Neural cell (in vitro differentiated cells): ENCODE results near the gene PPP2R3A. TPM values are rescaled to one million over a fixed set of nuclear protein-coding genes. Genes with fewer than 3 reads are reported as not detected.

Experiments used
- H2AFZ ChIP-seq: fragments of 200-600, 300-800 bp; sonication (generic), shearing (Covaris generic); 2 replicates; pipeline ENCODE4 v1.6.0; 2014; ENCODE audit warnings: low read depth, mild to moderate bottlenecking, antibody characterized with exemption, low read length, moderate library complexity
- H3F3A ChIP-seq: fragments of 200-600 bp; shearing (Covaris generic); 2 replicates; pipeline ENCODE4 v1.6.1; 2016; ENCODE audit warnings: mild to moderate bottlenecking, moderate library complexity, mixed read lengths, antibody characterized with exemption, low read length; ENCODE audit not compliant: insufficient read depth, poor library complexity, severe bottlenecking
- H3K27ac ChIP-seq: fragments of 200-600, 300-800 bp; sonication (generic), shearing (Covaris generic); 2 replicates; pipeline ENCODE4 v1.5.1; 2014; ENCODE audit warnings: mild to moderate bottlenecking, low read length, moderate library complexity
- H3K27me3 ChIP-seq: fragments of 300-800, 200-600 bp; sonication (generic), shearing (Covaris generic); 2 replicates; pipeline ENCODE4 v1.6.0; 2014; ENCODE audit warnings: mild to moderate bottlenecking, low read depth, low read length, moderate library complexity; ENCODE audit not compliant: insufficient read depth
- H3K36me3 ChIP-seq: fragments of 300-800, 200-600 bp; sonication (generic), shearing (Covaris generic); 2 replicates; pipeline ENCODE4 v1.5.1; 2014; ENCODE audit warnings: mild to moderate bottlenecking, antibody characterized with exemption, low read length, moderate library complexity; ENCODE audit not compliant: insufficient read depth
- H3K4me2 ChIP-seq: fragments of 300-800, 200-600 bp; sonication (generic), shearing (Covaris generic); 2 replicates; pipeline ENCODE4 v1.6.0; 2014; ENCODE audit warnings: mild to moderate bottlenecking, low read length
- H3K4me3 ChIP-seq: fragments of 300-800, 200-600 bp; sonication (generic), shearing (Covaris generic); 2 replicates; pipeline ENCODE4 v1.5.1; 2014; ENCODE audit warnings: mild to moderate bottlenecking, low read length, moderate library complexity
- H3K79me2 ChIP-seq: fragments of 200-600 bp; shearing (Covaris generic); replicated peaks from 2 replicates; pipeline ENCODE4 v1.6.0; 2014; ENCODE audit warnings: mild to moderate bottlenecking, low read length, moderate library complexity; ENCODE audit not compliant: insufficient read depth
- H3K9ac ChIP-seq: fragments of 300-800, 200-600 bp; sonication (generic), shearing (Covaris generic); 2 replicates; pipeline ENCODE4 v1.6.1; 2016; ENCODE audit warnings: mild to moderate bottlenecking, low read length, mixed read lengths
- H3K9me2 ChIP-seq: fragments of 200-600 bp; shearing (Covaris generic); 2 replicates; pipeline ENCODE4 v1.6.1; 2016; ENCODE audit warnings: mild to moderate bottlenecking, low read length, mixed read lengths; ENCODE audit not compliant: insufficient read depth
- H3K9me3 ChIP-seq: fragments of 200-600, 300-800 bp; sonication (generic), shearing (Covaris generic); 2 replicates; pipeline ENCODE4 v1.6.1; 2016; ENCODE audit warnings: mild to moderate bottlenecking, mixed run types, low read length, moderate library complexity, mixed read lengths
- H4K20me1 ChIP-seq: fragments of 200-600 bp; shearing (Covaris generic); 2 replicates; pipeline ENCODE4 v1.6.1; 2016; ENCODE audit warnings: mild to moderate bottlenecking, mixed run types; ENCODE audit not compliant: insufficient read depth
- EP300 ChIP-seq: fragments of 450-650 bp; conservative IDR thresholded peaks from 2 replicates; pipeline ENCODE4 v1.6.1; 2014; ENCODE audit warnings: antibody characterized with exemption, mild to moderate bottlenecking, moderate library complexity; ENCODE audit not compliant: poor library complexity, severe bottlenecking
- EZH2 ChIP-seq: fragments of 200-600, 300-800 bp; shearing (Covaris generic), sonication (generic); IDR thresholded peaks from 2 replicates; pipeline ENCODE4 v1.6.1; 2014; ENCODE audit warnings: antibody characterized with exemption, low read length, borderline replicate concordance, mild to moderate bottlenecking; ENCODE audit not compliant: insufficient read depth, poor library complexity, severe bottlenecking
- MXI1 ChIP-seq: fragments of 450-650 bp; conservative IDR thresholded peaks from 2 replicates; pipeline ENCODE4 v1.6.1; 2014; ENCODE audit warnings: antibody characterized with exemption, mild to moderate bottlenecking; ENCODE audit not compliant: poor library complexity, severe bottlenecking
- POLR2AphosphoS5 ChIP-seq: IDR thresholded peaks from 2 replicates; pipeline ENCODE4 v1.6.1; 2012
- RAD21 ChIP-seq: fragments of 450-650 bp; conservative IDR thresholded peaks from 2 replicates; pipeline ENCODE4 v1.6.1; 2014; ENCODE audit warnings: antibody characterized with exemption, mild to moderate bottlenecking, moderate library complexity
- SMC3 ChIP-seq: fragments of 450-650 bp; conservative IDR thresholded peaks from 2 replicates; pipeline ENCODE4 v1.6.1; 2014; ENCODE audit warnings: antibody characterized with exemption, mild to moderate bottlenecking, moderate library complexity; ENCODE audit not compliant: poor library complexity
- TAF1 ChIP-seq: IDR thresholded peaks from 2 replicates; pipeline ENCODE4 v1.6.1; 2012; ENCODE audit warnings: low read depth
- polyA plus RNA-seq: library from polyadenylated mRNA; depleted of rRNA; stranded (reverse); fragments of >200 nt; gene quantifications from 2 replicates; pipeline ENCODE4 v1.2.3, GENCODE V29; 2014
- TF ChIP-seq, protein P1 (sequence below): fragments of 450-650 bp; IDR thresholded peaks from 2 replicates; pipeline ENCODE4 v1.5.1; 2014; ENCODE audit warnings: antibody characterized with exemption, mild to moderate bottlenecking, moderate library complexity; ENCODE audit not compliant: poor library complexity, severe bottlenecking
- TF ChIP-seq, protein P2 (sequence below): IDR thresholded peaks from 2 replicates; pipeline ENCODE4 v1.6.1; 2012; ENCODE audit warnings: borderline replicate concordance

The PPP2R3A gene
- polyA plus RNA-seq, 1 donor from 2014 or later = 17.9 TPM

DNA sequence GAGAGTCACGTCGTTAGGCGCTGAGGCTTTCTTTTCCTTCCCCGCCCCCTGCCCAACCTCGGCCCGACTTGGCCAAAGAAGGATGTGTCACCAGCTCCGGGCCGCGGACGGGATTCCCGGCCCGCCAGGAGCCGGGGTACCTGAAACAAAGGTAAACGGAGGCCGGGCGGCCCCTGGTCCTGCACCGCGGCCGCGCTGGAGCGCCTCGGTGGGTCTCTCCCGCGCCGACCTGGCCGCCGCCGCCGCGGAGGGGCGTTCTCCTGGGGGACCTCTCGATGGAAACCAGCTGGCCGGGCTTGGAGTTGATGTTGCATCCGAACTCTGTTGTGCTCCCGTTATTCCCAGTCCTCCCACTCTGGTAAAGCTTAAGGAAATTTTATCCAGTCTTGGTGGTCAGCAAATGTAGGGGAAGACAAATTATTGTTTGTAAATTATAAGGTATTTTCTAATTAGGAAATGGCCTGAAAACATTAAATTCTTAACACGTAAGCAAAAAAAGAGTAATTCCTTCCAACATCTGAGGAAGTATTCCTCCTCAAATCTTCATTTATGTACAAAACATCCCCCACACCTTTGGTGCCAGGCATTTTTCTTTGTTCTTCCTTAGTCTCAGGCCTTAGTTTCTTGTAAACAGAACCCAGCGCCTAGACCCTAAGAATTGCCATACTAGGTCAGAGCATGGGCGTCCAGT, 888 bp downstream of the PPP2R3A start:
- Histone ChIP-seq H3F3A (peaks cover 8% of the 10 kb centered on the region), H4K20me1 (no peaks in the 10 kb centered on the region), H3K27ac (peak overlapping the region; percentile 50), H3K4me2 (peak overlapping the region; percentile 66), H3K9me3 (no peaks in the 10 kb centered on the region), H3K9ac (peak overlapping the region; percentile 86), H3K79me2 (peaks cover 44% of the 10 kb centered on the region), H3K36me3 (no peaks in the 10 kb centered on the region), H3K4me3 (peak overlapping the region; percentile 92), H3K9me2 (no peaks in the 10 kb centered on the region), H2AFZ (peak overlapping the region; percentile 82), H3K27me3 (no peaks in the 10 kb centered on the region)
- no peak for TF ChIP-seq EP300
- no peak for TF ChIP-seq SMC3
- TF ChIP-seq MXI1 = no peak
- TF ChIP-seq, protein P1, sequence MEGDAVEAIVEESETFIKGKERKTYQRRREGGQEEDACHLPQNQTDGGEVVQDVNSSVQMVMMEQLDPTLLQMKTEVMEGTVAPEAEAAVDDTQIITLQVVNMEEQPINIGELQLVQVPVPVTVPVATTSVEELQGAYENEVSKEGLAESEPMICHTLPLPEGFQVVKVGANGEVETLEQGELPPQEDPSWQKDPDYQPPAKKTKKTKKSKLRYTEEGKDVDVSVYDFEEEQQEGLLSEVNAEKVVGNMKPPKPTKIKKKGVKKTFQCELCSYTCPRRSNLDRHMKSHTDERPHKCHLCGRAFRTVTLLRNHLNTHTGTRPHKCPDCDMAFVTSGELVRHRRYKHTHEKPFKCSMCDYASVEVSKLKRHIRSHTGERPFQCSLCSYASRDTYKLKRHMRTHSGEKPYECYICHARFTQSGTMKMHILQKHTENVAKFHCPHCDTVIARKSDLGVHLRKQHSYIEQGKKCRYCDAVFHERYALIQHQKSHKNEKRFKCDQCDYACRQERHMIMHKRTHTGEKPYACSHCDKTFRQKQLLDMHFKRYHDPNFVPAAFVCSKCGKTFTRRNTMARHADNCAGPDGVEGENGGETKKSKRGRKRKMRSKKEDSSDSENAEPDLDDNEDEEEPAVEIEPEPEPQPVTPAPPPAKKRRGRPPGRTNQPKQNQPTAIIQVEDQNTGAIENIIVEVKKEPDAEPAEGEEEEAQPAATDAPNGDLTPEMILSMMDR = peak; percentile 46
- TF ChIP-seq RAD21 = no peak
- TF ChIP-seq TAF1 = peak; percentile 18
- TF ChIP-seq, protein P2, sequence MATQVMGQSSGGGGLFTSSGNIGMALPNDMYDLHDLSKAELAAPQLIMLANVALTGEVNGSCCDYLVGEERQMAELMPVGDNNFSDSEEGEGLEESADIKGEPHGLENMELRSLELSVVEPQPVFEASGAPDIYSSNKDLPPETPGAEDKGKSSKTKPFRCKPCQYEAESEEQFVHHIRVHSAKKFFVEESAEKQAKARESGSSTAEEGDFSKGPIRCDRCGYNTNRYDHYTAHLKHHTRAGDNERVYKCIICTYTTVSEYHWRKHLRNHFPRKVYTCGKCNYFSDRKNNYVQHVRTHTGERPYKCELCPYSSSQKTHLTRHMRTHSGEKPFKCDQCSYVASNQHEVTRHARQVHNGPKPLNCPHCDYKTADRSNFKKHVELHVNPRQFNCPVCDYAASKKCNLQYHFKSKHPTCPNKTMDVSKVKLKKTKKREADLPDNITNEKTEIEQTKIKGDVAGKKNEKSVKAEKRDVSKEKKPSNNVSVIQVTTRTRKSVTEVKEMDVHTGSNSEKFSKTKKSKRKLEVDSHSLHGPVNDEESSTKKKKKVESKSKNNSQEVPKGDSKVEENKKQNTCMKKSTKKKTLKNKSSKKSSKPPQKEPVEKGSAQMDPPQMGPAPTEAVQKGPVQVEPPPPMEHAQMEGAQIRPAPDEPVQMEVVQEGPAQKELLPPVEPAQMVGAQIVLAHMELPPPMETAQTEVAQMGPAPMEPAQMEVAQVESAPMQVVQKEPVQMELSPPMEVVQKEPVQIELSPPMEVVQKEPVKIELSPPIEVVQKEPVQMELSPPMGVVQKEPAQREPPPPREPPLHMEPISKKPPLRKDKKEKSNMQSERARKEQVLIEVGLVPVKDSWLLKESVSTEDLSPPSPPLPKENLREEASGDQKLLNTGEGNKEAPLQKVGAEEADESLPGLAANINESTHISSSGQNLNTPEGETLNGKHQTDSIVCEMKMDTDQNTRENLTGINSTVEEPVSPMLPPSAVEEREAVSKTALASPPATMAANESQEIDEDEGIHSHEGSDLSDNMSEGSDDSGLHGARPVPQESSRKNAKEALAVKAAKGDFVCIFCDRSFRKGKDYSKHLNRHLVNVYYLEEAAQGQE = peak; percentile 21
- TF ChIP-seq POLR2AphosphoS5 = peak; percentile 3
- TF ChIP-seq EZH2 = no peak

DNA sequence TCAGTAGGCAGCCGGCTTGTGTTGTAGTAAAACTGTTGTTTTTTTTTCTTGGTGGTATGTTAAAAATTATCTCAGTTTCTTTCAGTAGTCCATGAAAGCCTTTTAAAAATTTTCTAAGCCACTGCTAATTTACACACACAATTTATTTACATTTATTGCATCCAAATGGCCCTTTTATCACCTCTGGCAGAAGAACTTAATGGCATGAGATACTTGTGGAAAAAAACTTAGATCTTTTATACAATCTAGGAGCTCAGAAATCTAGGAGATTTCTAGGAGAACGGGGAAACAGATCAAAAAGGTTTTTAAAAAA, 1.4 kb downstream of the PPP2R3A start:
- TF ChIP-seq EZH2 = no peak
- TF ChIP-seq, protein P2 = no peak
- TF ChIP-seq EP300 = no peak
- no peak for TF ChIP-seq RAD21
- TF ChIP-seq, protein P1 = no peak
- no peak for TF ChIP-seq TAF1
- TF ChIP-seq POLR2AphosphoS5 = no peak
- TF ChIP-seq SMC3 = no peak
- no peak for TF ChIP-seq MXI1

More for the DNA sequence above, 1.4 kb downstream of the PPP2R3A start:
- Histone ChIP-seq H3K9ac (peak overlapping the region; percentile 86), H3K27ac (peak overlapping the region; percentile 50), H4K20me1 (no peaks in the 10 kb centered on the region), H3K79me2 (peaks cover 49% of the 10 kb centered on the region), H3K4me2 (peak overlapping the region; percentile 66), H3K9me2 (no peaks in the 10 kb centered on the region), H3K4me3 (peak overlapping the region; percentile 92), H3K9me3 (no peaks in the 10 kb centered on the region), H3F3A (peaks cover 8% of the 10 kb centered on the region), H2AFZ (peak overlapping the region; percentile 17), H3K36me3 (no peaks in the 10 kb centered on the region), H3K27me3 (no peaks in the 10 kb centered on the region)
